Small intestine (tissue), 7 donors: ENCODE measurements around the gene SLC18B1. TPM values are rescaled to one million over a fixed set of nuclear protein-coding genes. Genes with fewer than 3 reads are reported as not detected.

Experiments used
- DNase-seq, 2 donors: peaks; one replicate each; pipeline versions ENCODE4 v3.0.0 to v3.0.0-alpha.2; 2013
- FAIRE-seq: peaks from 2 replicates; lab custom pipeline; 2012; peaks lifted over from hg19 to GRCh38; lab: Jason Lieb, UNC
- H3K27ac ChIP-seq, 3 donors: one replicate each; pipeline ENCODE4 v1.5.1; 2013; ENCODE audit warnings: low read length in 2 of 3, mild to moderate bottlenecking in 2 of 3, control low read depth in 1 of 3, inconsistent platforms in 1 of 3, low read depth in 1 of 3, moderate library complexity in 1 of 3
- H3K27me3 ChIP-seq, 3 donors: one replicate each; pipeline ENCODE4 v1.6.1; 2013; ENCODE audit warnings: low read length in 3 of 3, inconsistent platforms in 1 of 3; ENCODE audit not compliant: control insufficient read depth in 3 of 3, insufficient read depth in 3 of 3
- H3K36me3 ChIP-seq, 3 donors: one replicate each; pipeline ENCODE4 v1.6.1; 2013; ENCODE audit warnings: low read length in 3 of 3, inconsistent platforms in 1 of 3, low read depth in 1 of 3, mild to moderate bottlenecking in 1 of 3, moderate library complexity in 1 of 3; ENCODE audit not compliant: control insufficient read depth in 3 of 3, insufficient read depth in 2 of 3
- H3K4me1 ChIP-seq, 3 donors: one replicate each; pipeline ENCODE4 v1.6.1; 2013; ENCODE audit warnings: low read length in 2 of 3, inconsistent platforms in 1 of 3, low read depth in 1 of 3, mild to moderate bottlenecking in 1 of 3, moderate library complexity in 1 of 3; ENCODE audit not compliant: control insufficient read depth in 3 of 3, insufficient read depth in 2 of 3
- H3K4me3 ChIP-seq, 3 donors: one replicate each; pipeline ENCODE4 v1.5.1; 2013; ENCODE audit warnings: low read length in 3 of 3, control low read depth in 1 of 3, inconsistent platforms in 1 of 3, low read depth in 1 of 3, mild to moderate bottlenecking in 1 of 3, moderate library complexity in 1 of 3
- H3K9me3 ChIP-seq, 2 donors: one replicate each; pipeline ENCODE4 v1.6.1; 2013; ENCODE audit warnings: low read depth in 1 of 2, low read length in 1 of 2; ENCODE audit not compliant: control insufficient read depth in 2 of 2, insufficient read depth in 1 of 2
- WGBS, 3 donors: extraction: QIAGEN DNeasy Blood & Tissue Kit; methylation state at CpG; one replicate each; pipeline ENCODE4 v1.1.7; 2013; 5-methylcytosine and 5-hydroxymethylcytosine counted together
- polyA plus RNA-seq, 4 donors: library from polyadenylated mRNA; stranded (reverse) in 3 of 4; unstranded in 1 of 4; fragments of 200-250 nt in 3 of 4; fragments of 120-200 nt in 1 of 4; gene quantifications; one replicate each; pipeline versions ENCODE4 v1.2.1 to v1.2.3, GENCODE V29; 2013
- donor health status: healthy with polysubstance abuse.
- donor health status: control.
- donor health status: control.
- donor health status: Bipolar disorder and iron deficiency.
- donor health status: healthy.

The SLC18B1 gene
- polyA plus RNA-seq, 4 donors = 6.2 to 23.0 (median 15.0) TPM

GRCh38 chr6:132749111-132749510, 49.3 kb downstream of the SLC18B1 start:
- no peak for FAIRE-seq
- WGBS, 3 donors = 61 to 76% (median 67%) methylated on average over 4 of the region's 4 CpGs
- H3K36me3 ChIP-seq = no peaks in the 10 kb centered on the region
- no peaks in the 10 kb centered on the region for H3K27me3 ChIP-seq
- no peaks in the 10 kb centered on the region for H3K9me3 ChIP-seq
- H3K4me1 ChIP-seq = peaks cover 0 to 6% (median 0%) of the 10 kb centered on the region in 3 donors
- H3K4me3 ChIP-seq = no peak overlapping the region
- H3K27ac ChIP-seq = no peak overlapping the region
- DNase-seq = no peak

- H3K4me3 ChIP-seq = no peak overlapping the region
- no peak overlapping the region for H3K27ac ChIP-seq
- no peaks in the 10 kb centered on the region for H3K36me3 ChIP-seq
- no peaks in the 10 kb centered on the region for H3K9me3 ChIP-seq
- 94 to 98% (median 97%) methylated on average over 1 of the region's 1 CpG for WGBS, 3 donors
- peaks cover 0 to 6% (median 0%) of the 10 kb centered on the region in 3 donors for H3K4me1 ChIP-seq
- DNase-seq (no peak), FAIRE-seq (no peak)
- H3K27me3 ChIP-seq = no peaks in the 10 kb centered on the region
Measured at GRCh38 chr6:132748446-132748845, 50.0 kb downstream of the SLC18B1 start.

- FAIRE-seq (no peak), DNase-seq (no peak)
- Histone ChIP-seq H3K27ac (no peak overlapping the region), H3K9me3 (no peaks in the 10 kb centered on the region), H3K36me3 (no peaks in the 10 kb centered on the region), H3K4me1 (peaks cover 0 to 3% (median 0%) of the 10 kb centered on the region in 3 donors), H3K27me3 (no peaks in the 10 kb centered on the region), H3K4me3 (no peak overlapping the region)
- 69 to 84% (median 76%) methylated on average over 1 of the region's 1 CpG for WGBS, 3 donors
Measured at GRCh38 chr6:132746048-132746447, 52.4 kb downstream of the SLC18B1 start.

- no peaks in the 10 kb centered on the region for H3K36me3 ChIP-seq
- H3K9me3 ChIP-seq = no peaks in the 10 kb centered on the region
- WGBS, 3 donors = 60 to 88% (median 85%) methylated on average over 4 of the region's 4 CpGs
- FAIRE-seq (no peak), DNase-seq (no peak)
- no peaks in the 10 kb centered on the region for H3K27me3 ChIP-seq
- no peak overlapping the region for H3K4me3 ChIP-seq
- H3K4me1 ChIP-seq = no peaks in the 10 kb centered on the region
- H3K27ac ChIP-seq = no peak overlapping the region
Measured at GRCh38 chr6:132742495-132742894, 55.9 kb downstream of the SLC18B1 start.

- no peak overlapping the region for H3K4me3 ChIP-seq
- no peaks in the 10 kb centered on the region for H3K27me3 ChIP-seq
- H3K27ac ChIP-seq = no peak overlapping the region
- no peaks in the 10 kb centered on the region for H3K36me3 ChIP-seq
- H3K9me3 ChIP-seq = no peaks in the 10 kb centered on the region
- H3K4me1 ChIP-seq = peaks cover 0 to 2% (median 0%) of the 10 kb centered on the region in 3 donors
- no peak for FAIRE-seq
- 71 to 76% (median 74%) methylated on average over 1 of the region's 1 CpG for WGBS, 3 donors
- DNase-seq = no peak
Measured at GRCh38 chr6:132741281-132741680, 57.2 kb downstream of the SLC18B1 start.

GRCh38 chr6:132736239-132736638, 62.2 kb downstream of the SLC18B1 start:
- no peaks in the 10 kb centered on the region for H3K9me3 ChIP-seq
- no peaks in the 10 kb centered on the region for H3K27me3 ChIP-seq
- WGBS, 3 donors = 17 to 44% (median 18%) methylated on average over 1 of the region's 1 CpG
- no peaks in the 10 kb centered on the region for H3K36me3 ChIP-seq
- FAIRE-seq (no peak), DNase-seq (peak in 1 of 2 donors; percentile 25)
- peaks cover 0 to 2% (median 0%) of the 10 kb centered on the region in 3 donors for H3K4me1 ChIP-seq
- H3K4me3 ChIP-seq = no peak overlapping the region
- no peak overlapping the region for H3K27ac ChIP-seq

- H3K4me1 ChIP-seq = peaks cover 0 to 2% (median 0%) of the 10 kb centered on the region in 3 donors
- no peak overlapping the region for H3K27ac ChIP-seq
- peak in 1 of 2 donors; percentile 29 for DNase-seq
- no peaks in the 10 kb centered on the region for H3K27me3 ChIP-seq
- H3K36me3 ChIP-seq = no peaks in the 10 kb centered on the region
- 38 to 44% (median 43%) methylated on average over 3 of the region's 3 CpGs for WGBS, 3 donors
- FAIRE-seq = no peak
- H3K9me3 ChIP-seq = no peaks in the 10 kb centered on the region
- no peak overlapping the region for H3K4me3 ChIP-seq
Measured at GRCh38 chr6:132734694-132735236, 63.7 kb downstream of the SLC18B1 start.

- Histone ChIP-seq H3K4me3 (no peak overlapping the region), H3K27ac (no peak overlapping the region), H3K27me3 (no peaks in the 10 kb centered on the region), H3K9me3 (no peaks in the 10 kb centered on the region), H3K36me3 (no peaks in the 10 kb centered on the region), H3K4me1 (peaks cover 0 to 2% (median 0%) of the 10 kb centered on the region in 3 donors)
- 88 to 92% (median 88%) methylated on average over 1 of the region's 1 CpG for WGBS, 3 donors
- DNase-seq = no peak
- FAIRE-seq = no peak
Measured at GRCh38 chr6:132733814-132734213, 64.6 kb downstream of the SLC18B1 start.

- Histone ChIP-seq H3K27ac (no peak overlapping the region), H3K4me3 (no peak overlapping the region), H3K27me3 (no peaks in the 10 kb centered on the region), H3K4me1 (peaks cover 0 to 2% (median 0%) of the 10 kb centered on the region in 3 donors), H3K9me3 (no peaks in the 10 kb centered on the region), H3K36me3 (no peaks in the 10 kb centered on the region)
- FAIRE-seq (no peak), DNase-seq (no peak)
- 76 to 82% (median 80%) methylated on average over 2 of the region's 2 CpGs for WGBS, 3 donors
Measured at GRCh38 chr6:132733283-132733682, 65.2 kb downstream of the SLC18B1 start.
